Osteocyte (in vitro differentiated cells): ENCODE measurements around the gene HSD17B3. TPM values are rescaled to one million over a fixed set of nuclear protein-coding genes. Genes with fewer than 3 reads are reported as not detected.

Experiments used
- DNase-seq: peaks from one replicate; pipeline ENCODE4 v3.0.0; 2021; ENCODE audit warnings: mixed read lengths; ENCODE audit not compliant: unreplicated experiment; ENCODE audit errors: extremely low spot score
- H3K27ac Mint-ChIP-seq: one replicate; pipeline ENCODE4 v1.8.0; 2021; ENCODE audit warnings: mild to moderate bottlenecking, mixed read lengths; ENCODE audit not compliant: unreplicated experiment
- H3K27me3 Mint-ChIP-seq: one replicate; pipeline ENCODE4 v1.8.0; 2021; ENCODE audit warnings: mixed read lengths; ENCODE audit not compliant: unreplicated experiment
- H3K36me3 Mint-ChIP-seq: one replicate; pipeline ENCODE4 v1.8.0; 2021; ENCODE audit warnings: mixed read lengths; ENCODE audit not compliant: unreplicated experiment
- H3K4me1 Mint-ChIP-seq: one replicate; pipeline ENCODE4 v1.8.0; 2021; ENCODE audit warnings: mixed read lengths; ENCODE audit not compliant: unreplicated experiment
- H3K4me3 Mint-ChIP-seq: one replicate; pipeline ENCODE4 v1.8.0; 2021; ENCODE audit warnings: mild to moderate bottlenecking, moderate library complexity, mixed read lengths; ENCODE audit not compliant: unreplicated experiment
- H3K9me3 Mint-ChIP-seq: one replicate; pipeline ENCODE4 v1.8.0; 2021; ENCODE audit warnings: mixed read lengths; ENCODE audit not compliant: unreplicated experiment
- total RNA-seq: library from RNA; stranded (reverse); gene quantifications from 2 replicates; pipeline ENCODE4 v1.2.1, GENCODE V29; 2021
- TF ChIP-seq, protein P1 (sequence below): fragments of 200-600 bp; sonication (generic); IDR thresholded peaks from 2 replicates; pipeline ENCODE4 v1.5.0; 2021; ENCODE audit warnings: antibody characterized with exemption, mild to moderate bottlenecking, moderate library complexity

Gene HSD17B3
- total RNA-seq, 1 donor from 2014 or later = not detected

DNA sequence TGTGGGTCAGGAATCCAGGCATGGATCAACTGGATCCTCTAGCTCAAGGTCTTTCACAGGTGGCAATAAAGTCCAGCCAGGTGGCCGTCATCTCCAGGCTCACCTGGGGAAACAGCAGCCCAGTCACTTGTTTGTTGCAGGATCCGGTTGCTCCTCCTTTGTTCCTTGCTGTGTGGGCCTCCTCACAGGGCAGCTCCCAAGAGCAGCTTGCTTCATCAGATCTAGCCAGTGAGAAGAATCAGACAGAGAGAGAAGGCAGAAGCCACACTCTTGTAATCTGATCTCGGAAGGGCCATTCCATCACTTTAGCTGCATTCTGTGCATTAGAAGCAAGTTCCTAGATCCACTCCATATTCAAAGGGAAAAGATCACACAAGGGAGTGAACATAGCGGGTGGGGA, 3.2 kb upstream of the HSD17B3 start:
- Mint-ChIP-seq H3K36me3 (no peaks in the 10 kb centered on the region), H3K27me3 (peaks cover 3% of the 10 kb centered on the region), H3K9me3 (no peaks in the 10 kb centered on the region), H3K4me1 (peaks cover 7% of the 10 kb centered on the region), H3K27ac (no peak overlapping the region), H3K4me3 (no peak overlapping the region)
- TF ChIP-seq, protein P1, sequence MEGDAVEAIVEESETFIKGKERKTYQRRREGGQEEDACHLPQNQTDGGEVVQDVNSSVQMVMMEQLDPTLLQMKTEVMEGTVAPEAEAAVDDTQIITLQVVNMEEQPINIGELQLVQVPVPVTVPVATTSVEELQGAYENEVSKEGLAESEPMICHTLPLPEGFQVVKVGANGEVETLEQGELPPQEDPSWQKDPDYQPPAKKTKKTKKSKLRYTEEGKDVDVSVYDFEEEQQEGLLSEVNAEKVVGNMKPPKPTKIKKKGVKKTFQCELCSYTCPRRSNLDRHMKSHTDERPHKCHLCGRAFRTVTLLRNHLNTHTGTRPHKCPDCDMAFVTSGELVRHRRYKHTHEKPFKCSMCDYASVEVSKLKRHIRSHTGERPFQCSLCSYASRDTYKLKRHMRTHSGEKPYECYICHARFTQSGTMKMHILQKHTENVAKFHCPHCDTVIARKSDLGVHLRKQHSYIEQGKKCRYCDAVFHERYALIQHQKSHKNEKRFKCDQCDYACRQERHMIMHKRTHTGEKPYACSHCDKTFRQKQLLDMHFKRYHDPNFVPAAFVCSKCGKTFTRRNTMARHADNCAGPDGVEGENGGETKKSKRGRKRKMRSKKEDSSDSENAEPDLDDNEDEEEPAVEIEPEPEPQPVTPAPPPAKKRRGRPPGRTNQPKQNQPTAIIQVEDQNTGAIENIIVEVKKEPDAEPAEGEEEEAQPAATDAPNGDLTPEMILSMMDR = no peak
- no peak for DNase-seq

DNA sequence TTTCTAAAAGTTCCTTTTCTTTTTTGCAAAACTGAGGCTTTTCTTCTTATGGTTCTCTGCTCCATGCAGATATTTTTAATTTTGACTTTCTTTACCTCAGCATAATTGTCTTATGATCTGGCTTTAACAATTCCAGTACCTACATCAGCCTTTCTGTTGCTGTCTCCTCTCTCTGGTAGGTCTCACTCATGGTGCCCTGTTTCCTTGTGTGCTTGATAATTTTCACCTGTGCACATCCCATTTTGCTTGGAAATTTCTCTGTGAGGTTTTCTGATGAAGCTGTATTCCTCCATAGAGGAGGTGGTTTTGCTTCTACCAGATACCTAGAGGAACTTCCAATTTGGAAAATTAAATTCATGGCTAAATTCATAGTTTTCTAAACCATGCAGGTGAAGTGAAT, 2.3 kb upstream of the HSD17B3 start:
- H3K4me1 Mint-ChIP-seq = peaks cover 17% of the 10 kb centered on the region
- no peaks in the 10 kb centered on the region for H3K9me3 Mint-ChIP-seq
- no peak overlapping the region for H3K4me3 Mint-ChIP-seq
- no peak overlapping the region for H3K27ac Mint-ChIP-seq
- DNase-seq = no peak
- no peaks in the 10 kb centered on the region for H3K36me3 Mint-ChIP-seq
- H3K27me3 Mint-ChIP-seq = no peaks in the 10 kb centered on the region
- TF ChIP-seq, protein P1 = no peak

DNA sequence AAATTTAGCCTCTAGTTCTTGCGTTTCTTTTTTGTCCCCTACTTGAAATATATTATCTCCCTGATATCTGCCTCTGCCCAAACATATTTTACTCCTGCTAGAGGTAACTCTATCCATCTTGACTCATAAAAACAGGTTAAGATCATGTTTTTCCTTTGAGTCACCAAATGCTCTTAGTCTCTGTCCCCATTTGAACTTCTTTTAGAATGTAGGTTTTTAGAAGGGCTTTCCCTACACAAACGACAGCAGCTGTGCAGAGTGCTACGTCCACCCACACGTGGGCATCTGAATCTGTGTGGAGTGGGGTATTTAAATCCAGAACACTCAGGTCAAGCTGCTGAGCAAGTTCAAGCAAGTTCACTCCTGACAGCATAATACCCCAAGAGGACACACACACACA, 2.2 kb downstream of the HSD17B3 start:
- Mint-ChIP-seq H3K27ac (peak overlapping the region; percentile 46), H3K9me3 (no peaks in the 10 kb centered on the region), H3K36me3 (no peaks in the 10 kb centered on the region), H3K4me1 (peaks cover 19% of the 10 kb centered on the region), H3K27me3 (no peaks in the 10 kb centered on the region), H3K4me3 (no peak overlapping the region)
- TF ChIP-seq, protein P1 = no peak
- DNase-seq = peak; percentile 40

DNA sequence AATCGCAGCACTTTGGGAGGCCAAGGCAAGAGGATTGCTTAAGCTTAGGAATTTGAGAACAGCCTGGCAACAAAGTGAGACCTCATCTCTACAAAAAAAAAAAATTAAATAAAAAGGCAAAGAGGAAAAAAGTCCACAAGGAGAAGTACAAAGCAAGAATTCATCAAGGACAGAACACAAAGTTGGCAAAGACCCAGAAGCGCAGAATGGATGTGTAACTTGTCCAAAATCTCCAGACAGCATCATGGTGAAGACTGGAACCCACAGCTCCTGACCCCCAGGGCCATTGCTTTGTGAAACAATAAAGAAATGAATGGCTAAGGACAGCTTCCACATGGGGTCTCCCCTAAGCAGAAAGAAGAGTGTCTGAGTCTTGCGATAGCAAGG, 7.8 kb downstream of the HSD17B3 start:
- TF ChIP-seq, protein P1 = no peak
- peaks cover 10% of the 10 kb centered on the region for H3K4me1 Mint-ChIP-seq
- H3K27ac Mint-ChIP-seq = no peak overlapping the region
- DNase-seq = no peak
- H3K4me3 Mint-ChIP-seq = no peak overlapping the region
- H3K36me3 Mint-ChIP-seq = no peaks in the 10 kb centered on the region
- no peaks in the 10 kb centered on the region for H3K9me3 Mint-ChIP-seq
- no peaks in the 10 kb centered on the region for H3K27me3 Mint-ChIP-seq

DNA sequence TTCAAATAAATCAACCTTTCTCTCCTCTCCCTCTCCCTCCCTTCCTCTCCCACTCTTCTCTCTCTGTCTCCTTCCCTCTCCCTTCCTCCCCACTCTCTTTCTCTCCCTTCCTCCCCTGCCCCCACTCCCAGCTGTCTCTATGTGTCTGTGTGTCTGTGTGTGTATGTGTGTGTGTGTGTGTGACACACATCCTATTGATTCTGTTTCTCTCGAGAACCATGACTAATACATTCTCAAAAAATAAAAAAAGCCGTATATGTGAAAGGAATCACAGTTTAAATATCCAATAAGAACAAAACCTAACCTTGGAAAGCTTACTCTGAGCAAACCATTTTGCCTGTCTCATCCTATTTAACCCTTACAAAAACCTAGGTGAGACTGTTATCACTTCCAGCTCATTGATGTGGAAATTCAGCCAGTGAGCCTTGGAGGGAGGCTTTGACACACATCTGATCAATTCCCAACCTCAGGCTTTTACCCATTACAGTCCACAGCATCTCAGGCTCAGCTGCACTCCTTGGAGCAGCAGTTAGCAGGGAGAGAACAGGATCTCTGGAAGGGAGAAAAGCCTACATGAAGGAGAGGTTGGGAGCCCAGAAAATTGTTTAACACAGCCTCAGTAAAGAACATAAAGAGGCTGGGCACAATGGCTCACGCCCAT, 8.3 kb downstream of the HSD17B3 start:
- DNase-seq = no peak
- H3K4me3 Mint-ChIP-seq = no peak overlapping the region
- no peak overlapping the region for H3K27ac Mint-ChIP-seq
- TF ChIP-seq, protein P1 = no peak
- no peaks in the 10 kb centered on the region for H3K36me3 Mint-ChIP-seq
- H3K27me3 Mint-ChIP-seq = no peaks in the 10 kb centered on the region
- H3K4me1 Mint-ChIP-seq = peaks cover 10% of the 10 kb centered on the region
- H3K9me3 Mint-ChIP-seq = no peaks in the 10 kb centered on the region
